ENCODE data around the gene PPM1G. TPM values are rescaled to one million over a fixed set of nuclear protein-coding genes. Genes with fewer than 3 reads are reported as not detected.

Gene PPM1G
- 54.6 and 54.7 TPM in 2 replicates for total RNA-seq

GRCh38 chr2:27409321-27410073 is at the start of gene PPM1G:
Gene PPM1G, minus strand, starts transcription at chr2:27409591. Its CDS starts 169 bp downstream, at chr2:27409422.

GRCh38 chr2:27441958-27442919 is 32.8 kb upstream of the PPM1G start, which contains the start of gene KRTCAP3:
Gene KRTCAP3, plus strand, starts transcription at chr2:27442381. Its CDS starts 32 bp downstream, at chr2:27442413.

GRCh38 chr2:27428213-27428977 is 19.0 kb upstream of the PPM1G start, which contains the start of gene NRBP1:
Gene NRBP1, plus strand, starts transcription at chr2:27428631. Its CDS starts 4,643 bp downstream, at chr2:27433274.

GRCh38 chr2:27380626-27381545 is 28.5 kb downstream of the PPM1G start, which contains the start of gene ZNF513:
Gene ZNF513, minus strand, starts transcription at chr2:27380734. Its CDS starts 208 bp downstream, at chr2:27380526.

GRCh38 chr2:27370026-27370815 is 39.2 kb downstream of the PPM1G start, which contains the start of the genes EIF2B4 and SNX17:
Gene EIF2B4, minus strand, starts transcription at chr2:27370338. Its CDS starts 24 bp downstream, at chr2:27370314.
Gene SNX17, plus strand, starts transcription at chr2:27370616. Its CDS starts 128 bp downstream, at chr2:27370744.

GRCh38 chr2:27356382-27357181 is 52.8 kb downstream of the PPM1G start, which contains the start of gene GTF3C2:
Gene GTF3C2, minus strand, starts transcription at chr2:27356764. Its CDS starts 13,210 bp downstream, at chr2:27343554.

Other genes with a start within 250 kb of the PPM1G start
- 148 and 204 TPM in 2 replicates for gene ATRAID, start 197.6 kb downstream of the PPM1G start, total RNA-seq
- 7.6 and 13.0 TPM in 2 replicates for gene SLC5A6, start 197.3 kb downstream of the PPM1G start, total RNA-seq
- 22.9 and 29.3 TPM in 2 replicates for gene CAD, start 192.2 kb downstream of the PPM1G start, total RNA-seq
- gene SLC30A3, start 146.5 kb downstream of the PPM1G start, total RNA-seq = not detected in 2 replicates
- gene DNAJC5G, start 134.2 kb downstream of the PPM1G start, total RNA-seq = not detected in 2 replicates
- gene TRIM54, start 127.2 kb downstream of the PPM1G start, total RNA-seq = not detected in 2 replicates
- 1.3 and 4.5 TPM in 2 replicates for gene UCN, start 101.1 kb downstream of the PPM1G start, total RNA-seq
- gene MPV17, start 86.5 kb downstream of the PPM1G start, total RNA-seq = 69.1 and 102 TPM in 2 replicates
- gene GTF3C2, start 52.8 kb downstream of the PPM1G start, total RNA-seq = 31.6 and 44.4 TPM in 2 replicates
- gene EIF2B4, start 39.3 kb downstream of the PPM1G start, total RNA-seq = 29.2 and 31.3 TPM in 2 replicates
- gene SNX17, start 39.0 kb downstream of the PPM1G start, total RNA-seq = 148 and 159 TPM in 2 replicates
- 4.0 and 6.2 TPM in 2 replicates for gene ZNF513, start 28.9 kb downstream of the PPM1G start, total RNA-seq
- 75.3 and 91.5 TPM in 2 replicates for gene NRBP1, start 19.0 kb upstream of the PPM1G start, total RNA-seq
- gene KRTCAP3, start 32.8 kb upstream of the PPM1G start, total RNA-seq = 0.97 TPM in 1 of 2 replicates, not detected in the other
- gene IFT172, start 80.2 kb upstream of the PPM1G start, total RNA-seq = 17.9 and 35.2 TPM in 2 replicates
- gene FNDC4, start 85.6 kb upstream of the PPM1G start, total RNA-seq = 12.8 and 15.6 TPM in 2 replicates
- gene GCKR, start 87.2 kb upstream of the PPM1G start, total RNA-seq = 0.32 TPM in 1 of 2 replicates, not detected in the other
- 14.6 and 17.1 TPM in 2 replicates for gene ZNF512, start 173.5 kb upstream of the PPM1G start, total RNA-seq
- gene CCDC121, start 219.4 kb upstream of the PPM1G start, total RNA-seq = 1.6 and 2.1 TPM in 2 replicates
- 21.3 and 21.9 TPM in 2 replicates for gene GPN1, start 219.5 kb upstream of the PPM1G start, total RNA-seq

Data from cardiac atrium fibroblast (primary cell).